NCI-H345 (cell line): ENCODE data around the gene HSPH1.

Source experiments
- DNase-seq: peaks from one replicate; lab custom pipeline; 2025; lab: John Stamatoyannopoulos, UW

Gene HSPH1

GRCh38 chr13:31161557-31162150 lies at the start of gene HSPH1:
Gene HSPH1 (minus strand): TSS chr13:31161904. CDS start chr13:31161582, 322 bp downstream.
- DNase-seq, result peak; percentile 94

GRCh38 chr13:31209841-31210210 lies 48.1 kb upstream of the HSPH1 start:
- DNase-seq, result no peak

GRCh38 chr13:31209172-31209840 lies 47.6 kb upstream of the HSPH1 start:
- peak; percentile 86 for DNase-seq

DNA sequence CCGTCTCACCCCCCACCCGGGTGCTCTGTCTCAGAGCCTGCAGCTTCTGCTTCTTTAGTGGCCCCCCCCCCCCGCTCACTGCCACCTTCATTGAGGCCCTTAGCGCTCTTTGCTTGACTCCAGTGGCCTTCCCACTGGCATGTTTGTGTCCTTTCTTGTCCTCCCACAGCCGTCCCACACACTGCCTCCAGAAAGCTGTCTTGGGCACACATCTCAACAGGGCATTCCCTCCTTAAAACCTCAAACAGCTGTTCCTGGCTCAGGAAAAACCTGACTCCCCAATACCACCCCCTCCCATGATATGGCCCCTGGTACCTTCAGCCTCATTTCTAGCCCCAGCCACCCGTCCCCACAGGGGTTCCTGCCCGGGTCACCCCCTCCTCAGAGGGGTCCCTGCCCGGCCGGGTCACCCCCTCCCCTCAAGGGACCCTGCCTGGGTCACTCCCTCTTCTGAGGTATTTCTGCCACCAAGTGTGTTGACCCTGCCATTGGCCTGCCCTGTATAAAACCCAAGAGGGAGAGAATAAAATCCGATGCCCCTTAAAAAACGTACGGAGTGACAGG lies 46.9 kb upstream of the HSPH1 start:
- no peak for DNase-seq

GRCh38 chr13:31207661-31208552 lies 46.2 kb upstream of the HSPH1 start:
- peak; percentile 22 for DNase-seq

DNA sequence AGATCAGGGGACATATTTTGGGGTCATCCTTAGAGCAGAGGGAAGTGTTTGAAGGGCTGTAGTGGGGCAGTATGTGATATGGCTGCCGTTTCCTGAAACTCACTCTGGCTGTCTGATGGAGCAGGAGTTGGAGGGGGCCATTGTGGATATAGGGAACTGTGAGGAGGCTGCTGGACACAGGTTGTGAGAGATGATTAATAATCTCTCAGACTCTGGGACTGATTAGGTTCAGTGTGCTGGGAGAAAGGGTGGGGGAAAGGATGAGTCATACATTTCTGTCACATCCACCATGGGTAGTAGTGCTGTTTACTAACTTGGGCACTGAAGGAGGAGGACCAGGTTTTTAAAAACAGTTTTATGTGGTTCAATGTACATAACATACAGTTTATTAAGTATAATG lies 42.9 kb upstream of the HSPH1 start:
- no peak for DNase-seq

DNA sequence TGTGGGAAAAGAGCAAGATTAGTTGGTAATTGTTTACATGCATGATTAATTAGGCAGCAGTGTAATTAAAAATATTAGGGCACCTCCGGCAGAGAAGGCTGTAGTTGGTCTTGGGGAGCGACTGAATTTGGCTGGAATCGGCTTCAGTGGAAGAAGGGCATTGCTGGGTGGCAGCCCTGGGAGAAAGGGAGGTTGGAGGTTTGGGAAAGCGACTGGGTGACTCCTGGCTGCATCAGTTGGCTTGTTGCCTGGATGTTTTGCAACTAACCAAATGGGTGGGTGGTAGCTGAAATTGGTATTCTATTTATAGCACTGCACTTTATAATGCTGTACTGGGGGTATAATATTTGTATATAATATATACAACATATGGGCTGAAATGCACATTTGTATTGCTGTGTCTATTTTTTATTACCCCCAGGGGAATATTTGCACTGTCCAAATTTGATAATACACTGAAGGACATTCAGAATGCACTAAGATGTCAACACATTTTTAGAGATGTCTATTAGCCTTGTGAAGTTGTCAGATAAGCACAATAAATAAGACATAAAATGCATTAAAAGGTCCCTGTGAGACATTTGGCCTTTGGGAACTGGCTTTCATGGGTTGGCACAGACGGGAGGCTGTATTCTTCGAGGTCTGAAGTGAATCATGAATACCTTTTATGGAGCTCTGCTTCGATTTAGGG lies 39.8 kb upstream of the HSPH1 start:
- DNase-seq, result no peak

DNA sequence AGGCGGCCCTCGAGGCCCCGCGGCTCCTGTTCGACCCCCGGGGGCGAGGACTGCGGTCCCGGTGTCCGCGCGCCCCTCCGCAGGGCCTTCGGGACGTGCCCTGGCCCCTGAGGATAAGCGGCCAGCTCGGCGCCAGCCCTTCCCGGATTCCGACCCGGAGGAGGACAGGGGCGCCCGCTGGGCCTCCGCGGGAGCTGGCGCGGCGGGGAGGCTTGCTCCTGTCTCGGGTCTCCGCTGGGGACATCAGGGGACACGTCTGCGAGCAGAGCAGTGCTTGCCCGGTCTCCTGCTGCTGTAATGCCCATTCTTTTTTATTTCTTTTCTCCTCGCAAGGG lies 38.9 kb upstream of the HSPH1 start:
- peak; percentile 35 for DNase-seq

GRCh38 chr13:31199849-31200636 lies 38.3 kb upstream of the HSPH1 start, which contains the start of gene B3GLCT:
Gene B3GLCT (plus strand): TSS chr13:31199975. CDS start chr13:31200085, 110 bp downstream.
- peak; percentile 68 for DNase-seq

DNA sequence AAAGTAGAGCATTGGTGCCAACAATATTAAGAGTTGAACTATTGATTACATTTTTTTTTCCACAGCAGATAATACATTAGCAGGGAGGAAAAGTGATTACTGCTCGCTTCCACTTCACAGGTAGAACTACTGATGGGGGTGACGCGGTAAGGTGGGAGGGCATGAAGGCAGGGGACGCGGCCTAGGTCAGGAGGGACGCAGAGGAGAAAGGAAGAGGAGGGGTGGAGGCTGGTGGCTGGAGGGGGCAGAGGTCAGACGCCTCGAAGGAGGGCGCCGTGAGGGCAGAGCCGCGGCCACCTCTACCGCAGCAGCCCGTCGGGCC lies 37.8 kb upstream of the HSPH1 start:
- DNase-seq, result no peak

DNA sequence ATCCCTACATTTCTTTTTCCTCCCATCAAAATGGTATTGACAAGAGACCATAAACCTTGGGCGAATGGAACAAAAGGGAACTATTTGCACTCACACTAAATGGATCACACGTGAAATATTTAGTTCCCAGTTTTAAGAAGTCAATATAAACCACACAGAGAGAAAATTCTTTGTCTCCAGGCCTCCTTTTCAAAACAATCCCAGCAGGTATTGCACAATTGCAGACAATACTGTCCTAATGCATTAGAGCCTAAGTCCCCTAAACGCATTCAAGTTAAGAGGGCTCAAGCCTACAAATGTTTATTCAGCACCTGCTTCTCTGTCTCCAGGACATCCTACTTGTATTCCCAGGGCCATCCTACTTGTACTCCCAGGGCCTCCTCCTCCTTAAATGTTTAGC lies 36.8 kb upstream of the HSPH1 start:
- no peak for DNase-seq

- DNase-seq, result no peak
Measured at GRCh38 chr13:31196992-31197391, 35.3 kb upstream of the HSPH1 start.

GRCh38 chr13:31195616-31196015 lies 33.9 kb upstream of the HSPH1 start:
- no peak for DNase-seq

DNA sequence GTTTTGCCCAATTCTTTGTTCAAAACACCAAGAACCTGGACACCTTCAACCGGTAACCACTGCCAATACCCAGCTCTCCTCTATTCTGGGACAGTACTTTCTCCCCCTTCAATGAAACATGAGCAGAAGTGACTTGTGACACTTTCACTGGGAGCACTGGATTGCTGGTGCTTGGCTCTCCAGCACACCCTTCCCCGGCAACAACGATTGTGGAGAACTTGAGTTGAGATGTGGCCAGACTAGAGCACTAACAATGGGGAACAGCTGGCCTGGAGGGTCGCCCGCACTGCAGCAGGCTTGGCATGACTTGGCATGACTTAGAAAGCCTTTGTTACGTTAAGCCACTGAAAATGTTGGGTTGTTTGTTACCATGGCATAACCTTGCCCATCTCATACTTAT lies 30.6 kb upstream of the HSPH1 start:
- DNase-seq, result no peak

DNA sequence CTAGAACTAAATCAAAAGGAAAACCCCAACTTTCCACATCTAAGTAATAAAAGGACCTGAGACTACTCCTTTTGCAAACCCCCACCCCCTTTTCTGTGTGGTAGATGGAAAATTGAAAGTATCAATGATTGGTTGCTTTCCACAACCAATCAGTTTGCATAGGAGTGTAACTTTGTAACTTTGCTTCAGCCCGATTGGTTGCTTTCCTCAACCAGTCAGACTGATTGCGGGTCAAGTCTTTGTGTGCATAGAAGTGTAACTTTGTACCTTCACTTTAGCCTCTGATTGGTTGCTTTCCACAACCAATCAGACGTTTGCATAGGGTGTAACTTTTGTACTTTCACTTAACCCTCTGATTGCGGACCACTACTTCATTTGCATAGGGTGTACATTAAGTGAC lies 30.0 kb upstream of the HSPH1 start:
- no peak for DNase-seq

GRCh38 chr13:31184981-31185645 lies 23.4 kb upstream of the HSPH1 start:
- no peak for DNase-seq

GRCh38 chr13:31184451-31184850 lies 22.7 kb upstream of the HSPH1 start:
- no peak for DNase-seq

DNA sequence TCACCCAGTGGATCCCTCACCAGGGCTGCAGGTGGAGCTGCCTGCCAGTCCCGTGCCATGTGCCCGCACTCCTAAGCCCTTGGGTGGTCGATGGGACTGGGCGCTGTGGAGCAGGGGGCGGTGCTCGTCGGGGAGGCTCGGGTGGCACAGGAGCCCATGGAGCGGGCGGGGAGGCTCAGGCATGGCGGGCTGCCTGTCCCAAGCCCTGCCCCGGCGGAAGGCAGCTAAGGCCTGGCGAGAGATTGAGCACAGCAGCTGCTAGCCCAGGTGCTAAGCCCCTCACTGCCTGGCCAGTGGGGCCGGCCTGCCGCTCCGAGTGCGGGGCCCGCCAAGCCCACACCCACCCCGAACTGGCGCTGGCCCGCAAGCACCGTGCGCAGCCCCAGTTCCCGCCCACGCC lies 21.3 kb upstream of the HSPH1 start:
- DNase-seq, result no peak

GRCh38 chr13:31179754-31180153 lies 18.1 kb upstream of the HSPH1 start:
- DNase-seq, result no peak

- no peak for DNase-seq
Measured at GRCh38 chr13:31179241-31179640, 17.5 kb upstream of the HSPH1 start.
